H1 (cell line): ENCODE data around the gene TARS2. TPM values are rescaled to one million over a fixed set of nuclear protein-coding genes. Genes with fewer than 3 reads are reported as not detected.

Experiments
- ASH2L ChIP-seq: fragments of 200-600, 300-600 bp; sonication (generic); IDR thresholded peaks from one replicate; pipeline ENCODE4 v1.7.1; 2017; ENCODE audit warnings: low read length
- HDAC2 ChIP-seq, 2 experiments: fragments of 300-600 bp in 1 of 2; sonication (generic) in 1 of 2; IDR thresholded peaks; 2 replicates each; pipeline ENCODE4 v1.6.1; 2011 to 2012; ENCODE audit warnings: low read depth in 2 of 2, low read length in 2 of 2, mild to moderate bottlenecking in 2 of 2, moderate library complexity in 2 of 2, borderline replicate concordance in 1 of 2, inconsistent platforms in 1 of 2
- RNF2 ChIP-seq: fragments of 200-900, 300-1000 bp; sonication (generic); IDR thresholded peaks from 2 replicates; pipeline ENCODE4 v1.7.1; 2016; ENCODE audit warnings: borderline replicate concordance, low read depth, mild to moderate bottlenecking, antibody characterized with exemption, low read length; ENCODE audit not compliant: poor library complexity, severe bottlenecking; ENCODE audit errors: missing control alignments
- SIX5 ChIP-seq: IDR thresholded peaks from 2 replicates; pipeline ENCODE4 v1.6.1; 2011; ENCODE audit warnings: mild to moderate bottlenecking, low read depth, low read length
- polyA plus RNA-seq, 7 experiments: library from polyadenylated mRNA; depleted of rRNA in 3 of 7; stranded (reverse) in 5 of 7; unstranded in 2 of 7; fragments of >200 nt in 5 of 7; fragments of 200-250 nt in 2 of 7; gene quantifications; 1 replicate in 5 of 7; 2 replicates in 1 of 7; 4 replicates in 1 of 7; pipeline versions ENCODE4 v1.2.1 to v1.2.3, GENCODE V29; 2011 to 2013; ENCODE audit warnings: missing spikeins in 2 of 7, mixed read lengths in 2 of 7
- total RNA-seq: library from RNA; stranded (reverse); fragmentation: NEBNext Ultra II Directional; extraction: Animal tissue kit (Norgen Biotek cat#: 25700); gene quantifications from 2 replicates; pipeline ENCODE4 v1.2.1, GENCODE V29; 2021
- TF ChIP-seq, protein P1 (sequence below), 3 experiments: IDR thresholded peaks; 1 replicate in 2 of 3; 2 replicates in 1 of 3; pipeline versions ENCODE4 v1.5.1 to v1.6.1; 2011; ENCODE audit warnings: low read length in 3 of 3, mild to moderate bottlenecking in 3 of 3, inconsistent platforms in 2 of 3, low read depth in 1 of 3, moderate library complexity in 1 of 3; ENCODE audit not compliant: insufficient read depth in 1 of 3; ENCODE audit errors: control extremely low read depth in 1 of 3

Gene TARS2
- total and polyA plus RNA-seq, 2 of the 8 experiments (the other 6 are each of a cell fraction or from before 2014, with no cell fraction given) = 38.9 to 39.1 TPM

DNA sequence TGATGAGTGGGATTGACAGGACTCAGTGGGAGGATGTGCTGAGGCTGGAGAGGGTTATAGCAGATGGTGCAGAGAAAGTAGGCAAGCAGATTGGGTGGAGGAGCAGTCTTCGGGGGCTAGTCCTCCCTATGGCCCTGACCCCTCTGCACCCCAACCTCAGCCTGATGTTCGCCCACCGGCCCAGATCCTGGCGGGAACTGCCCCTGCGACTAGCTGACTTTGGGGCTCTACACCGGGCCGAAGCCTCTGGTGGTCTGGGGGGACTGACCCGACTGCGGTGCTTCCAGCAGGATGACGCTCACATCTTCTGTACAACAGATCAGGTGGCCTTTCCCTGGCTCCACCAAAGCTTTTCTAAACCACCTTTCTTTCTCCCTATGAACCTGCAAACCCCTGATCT is 11.1 kb downstream of the TARS2 start (continued):
- TF ChIP-seq HDAC2 (IDR thresholded peaks at IDR 0.05; ENCODE audit: borderline replicate concordance in 1 of 2, low read depth in 2 of 2, low read length in 2 of 2) (no peak), SIX5 (no peak), ASH2L (no peak), RNF2 (no peak)
- TF ChIP-seq, protein P1, sequence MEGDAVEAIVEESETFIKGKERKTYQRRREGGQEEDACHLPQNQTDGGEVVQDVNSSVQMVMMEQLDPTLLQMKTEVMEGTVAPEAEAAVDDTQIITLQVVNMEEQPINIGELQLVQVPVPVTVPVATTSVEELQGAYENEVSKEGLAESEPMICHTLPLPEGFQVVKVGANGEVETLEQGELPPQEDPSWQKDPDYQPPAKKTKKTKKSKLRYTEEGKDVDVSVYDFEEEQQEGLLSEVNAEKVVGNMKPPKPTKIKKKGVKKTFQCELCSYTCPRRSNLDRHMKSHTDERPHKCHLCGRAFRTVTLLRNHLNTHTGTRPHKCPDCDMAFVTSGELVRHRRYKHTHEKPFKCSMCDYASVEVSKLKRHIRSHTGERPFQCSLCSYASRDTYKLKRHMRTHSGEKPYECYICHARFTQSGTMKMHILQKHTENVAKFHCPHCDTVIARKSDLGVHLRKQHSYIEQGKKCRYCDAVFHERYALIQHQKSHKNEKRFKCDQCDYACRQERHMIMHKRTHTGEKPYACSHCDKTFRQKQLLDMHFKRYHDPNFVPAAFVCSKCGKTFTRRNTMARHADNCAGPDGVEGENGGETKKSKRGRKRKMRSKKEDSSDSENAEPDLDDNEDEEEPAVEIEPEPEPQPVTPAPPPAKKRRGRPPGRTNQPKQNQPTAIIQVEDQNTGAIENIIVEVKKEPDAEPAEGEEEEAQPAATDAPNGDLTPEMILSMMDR (IDR thresholded peaks at IDR 0.05; ENCODE audit: control extremely low read depth in 1 of 3, insufficient read depth in 1 of 3, low read depth in 1 of 3, low read length in 3 of 3) = no peak
